ENCODE measurements around the gene SIRPA.

DNA sequence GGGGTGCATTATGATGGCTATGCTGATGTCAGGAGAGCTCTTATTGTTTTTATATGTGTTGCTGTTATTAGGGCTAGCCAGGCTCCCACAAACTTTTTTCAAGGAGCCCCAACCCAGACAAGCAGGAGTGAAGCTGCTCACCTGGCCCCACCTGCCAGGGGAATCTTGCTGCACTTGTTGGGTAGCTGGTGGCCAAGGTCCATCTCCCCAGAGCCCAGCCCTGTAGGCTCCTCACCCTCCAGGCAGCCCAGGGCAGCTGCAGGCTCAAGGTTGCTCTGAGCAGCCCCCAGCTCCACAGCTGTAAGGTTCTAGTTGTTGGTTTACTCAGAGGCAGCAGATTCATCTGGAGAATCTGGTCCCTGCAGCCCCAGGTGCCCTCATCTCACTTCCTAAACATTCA is 46.8 kb upstream of the SIRPA start:
- TF ChIP-seq, protein P1, sequence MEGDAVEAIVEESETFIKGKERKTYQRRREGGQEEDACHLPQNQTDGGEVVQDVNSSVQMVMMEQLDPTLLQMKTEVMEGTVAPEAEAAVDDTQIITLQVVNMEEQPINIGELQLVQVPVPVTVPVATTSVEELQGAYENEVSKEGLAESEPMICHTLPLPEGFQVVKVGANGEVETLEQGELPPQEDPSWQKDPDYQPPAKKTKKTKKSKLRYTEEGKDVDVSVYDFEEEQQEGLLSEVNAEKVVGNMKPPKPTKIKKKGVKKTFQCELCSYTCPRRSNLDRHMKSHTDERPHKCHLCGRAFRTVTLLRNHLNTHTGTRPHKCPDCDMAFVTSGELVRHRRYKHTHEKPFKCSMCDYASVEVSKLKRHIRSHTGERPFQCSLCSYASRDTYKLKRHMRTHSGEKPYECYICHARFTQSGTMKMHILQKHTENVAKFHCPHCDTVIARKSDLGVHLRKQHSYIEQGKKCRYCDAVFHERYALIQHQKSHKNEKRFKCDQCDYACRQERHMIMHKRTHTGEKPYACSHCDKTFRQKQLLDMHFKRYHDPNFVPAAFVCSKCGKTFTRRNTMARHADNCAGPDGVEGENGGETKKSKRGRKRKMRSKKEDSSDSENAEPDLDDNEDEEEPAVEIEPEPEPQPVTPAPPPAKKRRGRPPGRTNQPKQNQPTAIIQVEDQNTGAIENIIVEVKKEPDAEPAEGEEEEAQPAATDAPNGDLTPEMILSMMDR (conservative IDR thresholded peaks at IDR 0.05), result no peak
- TF ChIP-seq ZFX (IDR thresholded peaks at IDR 0.05), result no peak

Measured in C4-2B (cell line).